ENCODE results near the gene IQCK. TPM values are rescaled to one million over a fixed set of nuclear protein-coding genes. Genes with fewer than 3 reads are reported as not detected.
"Not testable (repeated sequence)": the region's sequence is repeated elsewhere in the genome, so short reads cannot be mapped to it uniquely, and the experiment has no call there.

The IQCK gene
- total RNA-seq, 1 experiment from 2014 or later, result 11.6 TPM

DNA sequence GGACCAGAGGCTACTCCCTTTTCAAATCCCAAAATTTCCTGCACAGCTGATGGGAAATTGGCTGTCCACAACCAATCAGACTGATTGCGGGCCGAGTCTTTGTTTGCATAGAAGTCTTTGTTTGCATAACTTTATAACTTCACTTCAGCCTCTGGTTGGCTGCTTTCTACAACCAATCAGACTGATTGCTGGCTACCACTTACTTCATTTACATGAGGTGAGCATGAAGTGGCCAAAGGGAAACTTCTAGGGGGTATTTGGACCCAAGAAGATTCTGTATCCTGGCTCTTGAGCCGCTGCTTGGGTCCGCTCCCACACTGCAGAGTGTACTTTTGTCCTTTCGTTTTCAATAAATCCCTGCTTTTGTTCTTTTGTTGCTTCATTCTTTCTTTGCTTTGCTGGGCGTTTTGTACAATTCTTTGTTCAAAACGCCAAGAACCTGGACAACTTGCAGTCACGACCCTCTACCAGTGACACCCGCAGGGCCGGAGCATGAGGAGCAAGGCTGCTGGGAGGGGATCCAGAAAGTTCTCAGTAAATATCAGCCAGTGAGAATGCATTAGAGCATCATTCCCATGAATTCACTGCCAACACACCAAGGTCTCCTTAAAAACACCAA, 67.5 kb downstream of the IQCK start:
- H3K27me3 ChIP-seq, result no peaks in the 10 kb centered on the region
- H3K36me3 ChIP-seq, result no peaks in the 10 kb centered on the region
- no peak for DNase-seq
- H3K9me3 ChIP-seq, result no peaks in the 10 kb centered on the region
- no peak overlapping the region for H3K4me3 ChIP-seq

DNA sequence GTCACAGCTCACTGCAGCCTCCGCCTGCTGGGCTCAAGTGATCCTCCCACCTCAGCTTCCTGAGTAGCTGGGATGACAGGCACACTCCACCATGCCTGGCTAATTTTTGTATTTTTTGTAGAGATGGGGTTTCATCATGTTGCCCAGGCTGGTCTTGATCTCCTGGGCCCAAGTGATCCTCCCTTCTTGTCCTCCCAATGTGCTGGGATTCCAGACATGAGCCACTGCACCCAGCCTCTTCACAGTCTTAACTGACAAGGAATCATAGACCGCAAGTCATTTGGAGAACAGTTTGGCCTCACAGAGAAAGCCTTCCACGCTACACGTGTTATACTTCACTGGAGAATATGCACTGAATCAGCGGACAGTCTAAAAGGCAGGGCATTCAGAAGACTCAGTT, 83.3 kb downstream of the IQCK start:
- not testable (repeated sequence) for H3K27me3 ChIP-seq, H3K9me3 ChIP-seq, DNase-seq, H3K4me3 ChIP-seq, H3K36me3 ChIP-seq

DNA sequence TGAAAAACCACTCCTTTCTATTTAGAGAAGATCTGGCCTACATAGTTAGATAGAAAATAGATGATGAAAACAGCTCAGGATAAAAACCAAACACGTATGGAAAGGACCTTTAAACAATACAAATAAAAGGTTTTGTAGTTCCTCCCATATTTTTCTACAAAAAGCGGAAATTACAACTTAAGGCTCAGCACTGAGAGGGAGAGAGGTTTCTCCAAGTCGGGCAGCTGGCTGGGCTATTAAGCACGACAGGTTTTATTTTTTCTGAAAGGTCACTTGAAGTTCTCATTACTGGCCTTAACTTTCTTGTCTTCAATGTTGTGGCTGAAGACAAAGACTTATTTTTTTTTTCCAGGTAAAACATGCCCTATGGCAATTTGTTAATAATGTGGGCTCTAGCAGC, 83.8 kb downstream of the IQCK start:
- H3K9me3 ChIP-seq, H3K27me3 ChIP-seq, H3K36me3 ChIP-seq, H3K4me3 ChIP-seq, DNase-seq: not testable (repeated sequence)

DNA sequence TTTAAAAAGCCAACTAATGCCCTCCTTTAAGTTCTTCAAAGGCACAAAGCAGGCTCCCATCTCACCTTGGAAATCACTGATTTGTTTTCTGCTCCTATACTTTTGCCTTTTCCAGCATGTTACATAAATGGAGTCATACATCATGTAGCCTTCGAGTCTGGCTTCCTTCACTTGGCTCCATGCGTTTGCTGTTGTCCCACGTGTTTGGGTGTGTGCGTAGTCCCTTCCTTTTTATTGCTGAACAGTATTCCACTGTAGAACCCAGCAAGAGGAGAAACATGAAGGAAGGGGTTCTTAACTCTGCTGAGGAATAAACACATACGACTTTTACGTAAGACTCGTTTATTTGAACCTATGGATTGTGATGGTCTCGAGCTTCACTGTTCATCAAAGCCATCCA, 84.5 kb downstream of the IQCK start:
- no peaks in the 10 kb centered on the region for H3K27me3 ChIP-seq
- no peak overlapping the region for H3K4me3 ChIP-seq
- DNase-seq, result no peak
- H3K36me3 ChIP-seq, result no peaks in the 10 kb centered on the region; the same call in 1 of the 2 replicates
- H3K9me3 ChIP-seq, result peaks cover 9% of the 10 kb centered on the region

DNA sequence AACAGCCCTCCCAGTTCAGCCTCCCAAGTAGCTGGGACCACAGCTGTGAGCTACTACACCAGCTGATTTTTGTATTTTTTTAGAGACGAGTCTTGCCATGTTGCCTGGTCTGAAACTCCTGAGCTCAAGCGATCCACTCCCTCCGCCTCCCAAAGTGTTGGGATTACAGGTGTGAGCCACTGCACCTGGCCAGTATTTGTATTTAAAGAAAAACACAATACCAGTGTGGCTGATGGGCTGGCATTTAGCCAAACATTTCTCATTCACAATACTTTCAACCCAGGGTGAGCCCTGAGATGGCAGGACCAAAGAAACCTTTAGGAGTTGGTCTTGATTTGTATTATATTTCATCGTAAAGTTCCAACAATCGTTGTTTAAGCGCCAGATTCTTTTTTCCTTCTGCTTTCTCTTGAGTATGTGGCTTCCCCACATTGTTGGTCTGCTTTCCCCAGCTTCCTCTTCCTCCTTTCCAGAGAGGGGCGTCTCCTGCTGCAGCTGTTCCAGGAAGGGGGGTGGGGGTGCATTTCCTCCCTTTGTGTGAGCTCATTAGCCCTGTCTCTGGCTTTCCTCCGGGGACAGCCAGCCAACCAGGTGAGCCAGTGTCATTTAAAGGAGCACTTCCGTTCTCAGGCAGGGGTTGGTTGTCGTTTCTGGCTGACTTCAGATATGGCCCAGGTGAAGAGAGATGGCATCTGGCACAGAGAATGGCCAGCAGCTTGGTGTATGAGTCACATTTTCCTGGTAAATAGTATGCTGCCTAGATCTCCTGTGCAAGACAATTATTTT, 86.7 kb downstream of the IQCK start:
- Histone ChIP-seq H3K4me3 (no peak overlapping the region), H3K9me3 (peaks cover 9% of the 10 kb centered on the region), H3K36me3 (no peaks in the 10 kb centered on the region; the same call in none of the 2 replicates), H3K27me3 (no peaks in the 10 kb centered on the region)
- no peak for DNase-seq

DNA sequence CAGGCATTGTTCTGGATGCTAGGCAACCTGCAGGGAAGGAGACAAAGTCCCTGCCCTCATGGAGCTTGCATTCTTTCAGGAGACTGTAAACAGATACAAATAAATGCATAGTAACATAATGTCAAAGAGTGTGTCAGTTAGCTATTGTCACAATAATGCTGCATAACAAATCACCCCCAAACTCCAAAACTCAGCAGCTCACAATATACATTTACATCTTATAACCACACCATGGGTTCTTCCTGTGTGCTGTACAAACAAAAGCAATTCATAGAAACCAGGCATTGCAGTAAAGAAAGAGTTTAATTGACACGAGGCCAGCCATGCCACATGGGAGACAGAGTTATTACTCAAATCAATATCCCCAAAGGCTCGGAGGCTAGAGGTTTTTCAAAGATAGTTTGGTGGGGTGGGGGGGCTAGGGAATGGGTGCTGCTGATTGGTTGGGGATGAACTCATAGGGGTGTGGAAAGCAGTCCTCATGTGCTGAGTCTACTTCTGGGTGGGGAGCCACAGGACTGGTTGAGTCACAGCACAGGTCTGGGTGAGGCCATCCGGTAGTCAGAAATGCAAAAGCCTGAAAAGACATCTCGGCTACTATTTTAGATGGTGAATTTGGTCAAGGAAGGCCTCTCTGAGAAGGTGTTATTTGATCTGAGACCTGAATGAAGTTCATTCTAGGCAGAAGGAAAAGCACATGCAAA, 87.5 kb downstream of the IQCK start:
- H3K27me3 ChIP-seq, result no peaks in the 10 kb centered on the region
- H3K4me3 ChIP-seq, result no peak overlapping the region
- no peak for DNase-seq
- H3K9me3 ChIP-seq, result peaks cover 9% of the 10 kb centered on the region
- H3K36me3 ChIP-seq, result no peaks in the 10 kb centered on the region; the same call in none of the 2 replicates

DNA sequence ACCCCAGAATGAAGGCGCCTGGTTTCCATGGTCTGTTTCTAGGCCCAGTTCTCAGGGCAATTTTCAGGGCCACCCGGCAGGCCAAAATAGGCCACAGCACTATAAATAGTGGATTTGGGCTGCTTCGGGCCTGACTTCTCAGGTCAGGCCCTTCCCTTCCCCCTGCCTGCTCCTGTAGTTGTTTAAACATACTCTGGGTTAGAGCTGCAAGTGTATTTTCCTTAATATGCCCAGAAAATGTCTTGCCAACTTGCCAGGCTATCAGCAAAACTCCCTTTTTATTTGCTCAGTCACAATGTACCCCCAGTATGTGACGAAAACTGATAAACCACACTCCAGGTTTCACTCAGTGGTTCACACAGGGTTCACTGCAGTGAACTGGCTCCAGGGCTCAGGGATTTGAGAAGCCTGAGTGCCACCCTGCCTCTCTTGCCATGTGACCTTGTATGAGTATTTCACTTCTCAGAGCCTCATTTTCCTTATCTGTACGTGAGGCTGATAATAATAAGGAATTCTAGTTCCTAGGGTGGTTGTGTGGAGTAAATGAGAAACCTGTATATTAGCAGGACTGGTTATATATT, 90.1 kb downstream of the IQCK start:
- Histone ChIP-seq H3K4me3 (no peak overlapping the region), H3K27me3 (no peaks in the 10 kb centered on the region), H3K9me3 (peaks cover 12% of the 10 kb centered on the region), H3K36me3 (peaks cover 2% of the 10 kb centered on the region)
- DNase-seq, result no peak

DNA sequence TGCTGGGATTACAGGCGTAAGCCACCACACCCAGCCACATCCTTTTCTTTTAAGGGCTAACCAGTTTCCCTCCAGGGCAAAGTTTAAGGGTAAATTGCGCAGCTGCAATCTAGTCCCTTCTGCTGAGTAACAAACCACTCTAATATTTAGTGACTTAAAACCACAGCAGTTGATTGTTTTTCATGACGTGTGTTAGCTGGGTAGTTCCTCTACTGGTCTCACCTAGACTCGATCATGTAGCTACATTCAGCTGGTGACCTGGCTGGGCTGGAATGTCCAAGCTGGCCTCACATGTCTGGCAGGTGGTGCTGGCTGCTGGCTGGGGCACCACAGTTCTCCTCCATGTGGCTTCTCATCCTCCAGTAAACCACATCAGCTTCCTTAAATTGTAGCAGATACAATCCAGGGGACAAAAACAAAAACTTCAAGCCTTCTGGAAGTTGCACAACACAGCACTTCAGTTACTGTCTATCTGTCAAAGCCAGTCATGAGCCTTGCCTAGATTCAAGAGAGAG, 91.1 kb downstream of the IQCK start:
- Histone ChIP-seq H3K9me3 (peaks cover 18% of the 10 kb centered on the region), H3K36me3 (peaks cover 2% of the 10 kb centered on the region), H3K4me3 (no peak overlapping the region), H3K27me3 (no peaks in the 10 kb centered on the region)
- DNase-seq, result peak; percentile 47

DNA sequence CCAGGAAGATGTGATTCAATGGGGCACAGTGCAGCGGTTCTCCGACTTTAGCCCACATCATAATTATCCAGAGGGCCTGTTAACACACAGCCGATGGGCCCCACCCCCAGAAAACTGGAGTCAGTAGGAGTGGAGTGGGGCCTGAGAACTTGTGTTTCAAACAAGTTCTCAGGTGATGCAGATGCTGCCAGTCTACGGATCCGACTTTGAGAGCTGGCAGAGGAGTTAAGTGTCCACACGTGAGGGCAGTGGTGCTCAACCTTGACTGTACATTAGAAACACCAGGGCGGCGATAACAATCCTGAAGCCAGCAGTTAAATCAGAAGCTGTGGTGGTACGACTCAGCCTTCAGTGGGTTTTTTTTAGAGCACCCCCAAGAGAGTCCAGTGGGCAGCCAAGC, 91.6 kb downstream of the IQCK start:
- peaks cover 2% of the 10 kb centered on the region for H3K36me3 ChIP-seq
- H3K4me3 ChIP-seq, result no peak overlapping the region
- no peaks in the 10 kb centered on the region for H3K27me3 ChIP-seq
- no peak for DNase-seq
- peaks cover 18% of the 10 kb centered on the region for H3K9me3 ChIP-seq

DNA sequence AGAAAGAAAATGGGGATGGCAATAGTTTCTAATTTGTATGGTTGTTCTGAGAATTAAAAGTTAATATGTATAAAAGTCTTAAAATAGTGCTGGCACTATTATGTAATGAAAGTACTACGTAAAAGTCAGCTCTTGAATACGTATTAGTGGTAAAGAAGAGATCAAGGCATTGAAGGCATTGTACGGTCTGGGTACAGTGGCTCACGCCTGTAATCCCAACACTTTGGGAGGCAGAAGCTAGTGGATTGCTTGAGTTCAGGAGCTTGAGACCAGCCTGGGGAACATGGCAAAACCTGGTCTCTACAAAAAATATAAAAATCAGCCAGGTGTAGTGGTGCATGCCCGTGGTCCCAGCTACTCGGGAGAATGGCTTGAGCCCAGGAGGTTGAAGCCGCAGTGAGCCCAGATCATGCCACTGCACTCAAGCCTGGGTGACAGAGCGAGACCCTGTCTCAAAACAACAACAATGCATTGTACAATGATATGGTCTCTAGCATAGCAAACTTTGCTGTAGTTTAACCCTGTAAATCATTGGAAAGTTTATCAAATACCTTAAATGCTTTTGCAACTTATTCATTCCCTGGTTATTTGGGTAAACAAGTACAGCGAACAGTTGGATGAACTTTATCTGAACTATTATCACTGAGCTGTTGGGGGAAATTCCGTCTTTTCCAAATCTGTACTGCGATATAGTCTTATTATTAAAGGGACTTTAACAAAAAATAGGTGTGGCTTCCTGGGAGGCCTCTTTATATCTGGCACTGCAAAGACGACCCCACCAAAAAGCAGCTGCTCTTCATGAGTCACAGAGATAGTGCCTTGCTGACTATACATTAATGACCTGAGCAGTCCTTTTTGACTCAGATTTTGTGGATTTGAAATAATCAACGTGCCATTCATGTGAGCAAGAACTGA, 93.0 kb downstream of the IQCK start:
- Histone ChIP-seq H3K4me3 (no peak overlapping the region), H3K9me3 (peaks cover 12% of the 10 kb centered on the region), H3K36me3 (peaks cover 2% of the 10 kb centered on the region), H3K27me3 (no peaks in the 10 kb centered on the region)
- peak; percentile 72 for DNase-seq

DNA sequence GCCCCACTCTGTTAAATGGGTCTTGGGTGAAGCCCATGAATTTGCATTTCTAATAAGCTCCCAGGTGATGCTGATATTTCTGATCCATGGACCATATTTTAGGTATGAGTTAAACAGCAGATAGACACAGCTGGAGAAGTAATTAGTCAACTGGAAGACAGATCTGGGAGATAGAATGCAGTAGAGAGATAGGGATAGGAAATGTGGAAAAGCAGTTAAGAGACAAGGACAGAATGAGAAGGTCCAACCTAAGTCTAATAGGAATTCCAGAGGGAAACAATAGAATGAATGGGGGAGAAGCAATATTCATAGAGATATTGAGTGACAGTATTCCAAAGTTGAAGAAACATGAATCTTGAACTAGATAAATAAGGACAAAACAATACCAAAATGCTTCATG, 94.9 kb downstream of the IQCK start:
- DNase-seq, result no peak

DNA sequence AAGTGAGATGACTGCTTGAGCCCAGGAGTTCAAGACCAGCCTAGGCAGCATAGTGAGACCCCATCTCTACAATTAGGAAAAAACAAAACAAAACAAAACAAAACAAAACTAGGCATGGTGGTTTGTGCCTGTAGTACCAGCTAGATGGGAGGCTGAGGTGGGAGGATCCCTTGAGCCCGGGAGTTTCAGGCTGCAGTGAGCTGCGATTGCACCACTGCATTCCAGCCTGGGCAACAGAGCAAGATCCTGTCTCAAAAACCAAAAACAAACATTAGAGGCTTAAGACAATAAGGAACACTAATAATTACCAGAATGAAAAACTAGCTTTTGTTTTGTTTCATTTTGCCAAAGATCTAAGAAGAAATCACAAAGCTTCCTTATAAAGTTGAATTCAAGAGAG, 97.3 kb downstream of the IQCK start:
- 0 out of 2 replicates have a peak, but pooled peaks cover 2% of the 10 kb centered on the region for H3K36me3 ChIP-seq
- no peak overlapping the region for H3K4me3 ChIP-seq
- no peaks in the 10 kb centered on the region for H3K27me3 ChIP-seq
- DNase-seq, result no peak
- peaks cover 9% of the 10 kb centered on the region for H3K9me3 ChIP-seq

More for the DNA sequence above, 94.9 kb downstream of the IQCK start:
- peaks cover 9% of the 10 kb centered on the region for H3K9me3 ChIP-seq
- H3K27me3 ChIP-seq, result no peaks in the 10 kb centered on the region
- no peak overlapping the region for H3K4me3 ChIP-seq
- peaks cover 2% of the 10 kb centered on the region; the same call in 1 of the 2 replicates for H3K36me3 ChIP-seq

DNA sequence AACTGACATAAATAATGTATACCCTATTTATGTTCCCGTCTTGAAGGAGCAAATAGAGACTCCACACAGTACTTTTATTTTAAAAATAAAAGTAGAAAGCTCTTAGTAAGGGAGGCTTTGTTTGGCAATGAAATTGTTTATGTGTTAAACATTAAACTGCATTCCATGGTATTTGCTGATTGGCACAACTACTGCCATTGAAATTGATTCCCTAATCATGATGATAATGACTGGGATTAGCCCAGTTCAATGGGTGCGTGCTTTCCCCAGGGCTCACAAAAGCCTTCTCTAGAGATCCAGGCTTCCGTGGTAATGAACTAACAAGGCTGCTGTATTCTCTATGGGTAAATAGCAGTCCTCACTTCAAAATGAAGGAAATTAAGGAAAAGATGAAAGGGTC, 99.1 kb downstream of the IQCK start:
- no peak for DNase-seq
- Histone ChIP-seq H3K27me3 (no peaks in the 10 kb centered on the region), H3K4me3 (no peak overlapping the region), H3K9me3 (peaks cover 9% of the 10 kb centered on the region), H3K36me3 (0 out of 2 replicates have a peak, but pooled peaks cover 2% of the 10 kb centered on the region)

DNA sequence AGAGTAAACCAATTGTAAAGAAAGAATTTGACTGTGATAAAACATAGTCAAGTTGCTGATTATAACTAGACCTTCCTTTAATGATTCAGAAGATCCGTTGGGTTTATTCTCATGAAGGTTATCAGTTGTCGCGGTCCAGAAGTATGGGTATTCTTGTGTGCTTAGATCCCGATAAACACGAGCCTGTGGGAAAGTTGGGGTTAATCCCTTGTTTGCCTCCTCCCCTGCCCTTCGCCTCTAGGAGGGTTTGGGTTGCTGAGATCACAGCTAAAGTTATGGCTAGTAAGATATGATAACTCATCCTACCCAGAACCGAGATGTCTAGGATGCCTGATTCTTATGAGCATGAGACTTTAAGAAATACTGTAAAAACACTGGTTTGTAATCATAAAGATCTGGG, 99.8 kb downstream of the IQCK start:
- DNase-seq, result no peak
- H3K4me3 ChIP-seq, result no peak overlapping the region
- 0 out of 2 replicates have a peak, but pooled peaks cover 2% of the 10 kb centered on the region for H3K36me3 ChIP-seq
- H3K27me3 ChIP-seq, result no peaks in the 10 kb centered on the region
- peaks cover 8% of the 10 kb centered on the region for H3K9me3 ChIP-seq

DNA sequence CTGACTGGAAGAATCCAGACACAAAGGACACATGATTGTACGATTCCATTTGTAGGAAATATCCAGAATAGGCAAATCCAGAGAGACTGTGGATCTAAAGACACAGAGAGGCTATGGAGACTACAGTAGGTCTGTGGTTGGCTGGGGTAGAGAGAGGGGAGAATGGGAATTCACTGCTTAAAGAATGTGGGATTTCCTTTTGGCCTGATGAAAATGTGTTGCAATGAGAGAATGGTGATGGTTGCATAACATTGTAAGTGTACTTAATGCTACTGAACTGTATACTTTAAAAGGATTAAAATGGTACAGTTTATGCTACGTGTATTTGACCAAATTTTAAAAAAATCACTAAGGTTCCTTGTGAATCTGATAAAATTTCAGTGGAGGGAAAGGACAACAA, 104.5 kb downstream of the IQCK start:
- DNase-seq, result no peak
- Histone ChIP-seq H3K36me3 (no peaks in the 10 kb centered on the region), H3K9me3 (no peaks in the 10 kb centered on the region), H3K27me3 (no peaks in the 10 kb centered on the region; the same call in 1 of the 2 replicates), H3K4me3 (no peak overlapping the region)

DNA sequence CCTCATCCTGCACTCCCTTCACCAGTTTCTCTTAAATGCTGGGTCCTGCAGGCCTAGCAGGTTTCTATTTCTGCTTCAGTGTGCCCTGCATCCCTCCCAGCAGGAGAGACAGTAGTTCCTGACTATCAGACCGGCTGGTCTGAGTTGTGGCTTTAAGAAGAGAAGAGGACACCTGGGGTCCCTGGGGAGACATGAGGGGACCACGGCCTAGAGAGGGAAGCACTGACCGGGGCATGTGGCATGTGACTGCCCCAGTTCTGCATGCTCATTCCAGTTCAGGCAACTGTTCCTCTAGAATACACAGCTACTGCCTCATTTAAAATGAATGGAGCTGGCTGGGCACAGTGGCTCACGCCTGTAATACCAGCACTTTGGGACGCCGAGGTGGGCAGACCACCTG, 105.3 kb downstream of the IQCK start:
- no peaks in the 10 kb centered on the region for H3K36me3 ChIP-seq
- no peak overlapping the region for H3K4me3 ChIP-seq
- no peak for DNase-seq
- no peaks in the 10 kb centered on the region; the same call in 1 of the 2 replicates for H3K27me3 ChIP-seq
- no peaks in the 10 kb centered on the region for H3K9me3 ChIP-seq
